SK-N-SH (cell line): ENCODE data around the gene SLC35E2B. TPM values are rescaled to one million over a fixed set of nuclear protein-coding genes. Genes with fewer than 3 reads are reported as not detected.
"Not testable (repeated sequence)": the region's sequence is repeated elsewhere in the genome, so short reads cannot be mapped to it uniquely, and the experiment has no call there.

Source experiments
- CTCF ChIA-PET: fragments of 300-600, 350-600 bp; formaldehyde crosslinking; extraction: SDS; loops from one replicate; lab custom pipeline; 2021; lab: Yijun Ruan, JAX
- POLR2A ChIA-PET: fragments of 350-600 bp; sonication (Branson Sonifier 250); formaldehyde crosslinking; extraction: SDS; loops from one replicate; lab custom pipeline; 2020; ENCODE audit warnings: antibody characterized with exemption, inconsistent platforms; lab: Yijun Ruan, JAX
- DNase-seq: peaks from one replicate; pipeline ENCODE4 v3.0.0; 2012
- H2AFZ ChIP-seq: fragments of 200-600 bp; sonication (generic); 2 replicates; pipeline ENCODE4 v1.8.1; 2016; ENCODE audit warnings: antibody characterized with exemption, mild to moderate bottlenecking, low read depth
- H3F3A ChIP-seq: fragments of 200-600 bp; sonication (generic); replicated peaks from 2 replicates; pipeline ENCODE3; 2016; ENCODE audit warnings: antibody characterized with exemption, mild to moderate bottlenecking; ENCODE audit not compliant: insufficient read depth
- H3K27ac ChIP-seq, 2 experiments: fragments of 200-500 bp in 1 of 2; fragments of 200-600 bp in 1 of 2; sonication (Bioruptor generic) in 1 of 2; sonication (generic), shearing (Covaris generic) in 1 of 2; 2 replicates each; pipeline versions ENCODE4 v1.5.1 to v1.6.1; 2014 to 2016; ENCODE audit warnings: low read depth in 2 of 2, inconsistent platforms in 1 of 2, low read length in 1 of 2, mild to moderate bottlenecking in 1 of 2, mixed read lengths in 1 of 2
- H3K27me3 ChIP-seq: fragments of 200-600 bp; sonication (generic), shearing (Covaris generic); 2 replicates; pipeline ENCODE4 v1.6.1; 2016; ENCODE audit warnings: mixed run types; ENCODE audit not compliant: insufficient read depth
- H3K36me3 ChIP-seq, 2 experiments: fragments of 200-500 bp in 1 of 2; fragments of 200-600 bp in 1 of 2; sonication (Bioruptor generic) in 1 of 2; sonication (generic) in 1 of 2; replicated peaks in 1 of 2; 2 replicates each; pipeline versions ENCODE3 to v1.5.1; 2014 to 2016; ENCODE audit warnings: low read length in 1 of 2, mild to moderate bottlenecking in 1 of 2; ENCODE audit not compliant: insufficient read depth in 2 of 2, control insufficient read depth in 1 of 2
- H3K4me1 ChIP-seq, 2 experiments: fragments of 200-500 bp in 1 of 2; fragments of 200-600 bp in 1 of 2; sonication (Bioruptor generic) in 1 of 2; sonication (generic), shearing (Covaris generic) in 1 of 2; 2 replicates each; pipeline versions ENCODE4 v1.5.1 to v1.6.1; 2014 to 2016; ENCODE audit warnings: low read depth in 1 of 2, low read length in 1 of 2, mixed run types in 1 of 2; ENCODE audit not compliant: insufficient read depth in 2 of 2, control insufficient read depth in 1 of 2
- H3K4me2 ChIP-seq: fragments of 200-600 bp; sonication (generic), shearing (Covaris generic); 2 replicates; pipeline ENCODE4 v1.6.1; 2017; ENCODE audit warnings: mixed run types
- H3K4me3 ChIP-seq, 2 experiments: fragments of 200-500 bp in 1 of 2; fragments of 200-600 bp in 1 of 2; sonication (Bioruptor generic) in 1 of 2; sonication (generic), shearing (Covaris generic) in 1 of 2; 2 replicates each; pipeline versions ENCODE4 v1.5.1 to v1.8.1; 2014 to 2016; ENCODE audit warnings: low read depth in 2 of 2, inconsistent platforms in 1 of 2, low read length in 1 of 2, mild to moderate bottlenecking in 1 of 2, mixed read lengths in 1 of 2, moderate library complexity in 1 of 2
- H3K79me2 ChIP-seq: fragments of 200-600 bp; sonication (generic); 2 replicates; pipeline ENCODE4 v1.8.1; 2017; ENCODE audit warnings: mild to moderate bottlenecking; ENCODE audit not compliant: insufficient read depth
- H3K9ac ChIP-seq: fragments of 200-600 bp; sonication (generic); 2 replicates; pipeline ENCODE4 v1.6.1; 2017; ENCODE audit warnings: mixed run types
- H3K9me2 ChIP-seq: fragments of 200-600 bp; sonication (generic); 2 replicates; pipeline ENCODE4 v1.6.1; 2017; ENCODE audit warnings: mixed run types
- H3K9me3 ChIP-seq: fragments of 200-600 bp; sonication (generic); 2 replicates; pipeline ENCODE4 v1.6.1; 2017; ENCODE audit warnings: mixed run types, mild to moderate bottlenecking, moderate library complexity
- H4K20me1 ChIP-seq: fragments of 200-600 bp; sonication (generic); 2 replicates; pipeline ENCODE4 v1.6.1; 2017; ENCODE audit warnings: mild to moderate bottlenecking, mixed run types; ENCODE audit not compliant: insufficient read depth
- CHD2 ChIP-seq: fragments of 150-350 bp; IDR thresholded peaks from 2 replicates; pipeline ENCODE4 v1.6.1; 2018; ENCODE audit warnings: low read length; ENCODE audit not compliant: partially characterized antibody
- FOXJ3 ChIP-seq: sonication (generic); formaldehyde crosslinking; IDR thresholded peaks from 2 replicates; pipeline ENCODE4 v1.5.1; 2020; ENCODE audit warnings: mild to moderate bottlenecking, missing genetic modification reagents
- FOXM1 ChIP-seq: IDR thresholded peaks from 2 replicates; pipeline ENCODE4 v1.4.0; 2012; ENCODE audit warnings: low read depth, mild to moderate bottlenecking
- MEF2A ChIP-seq: IDR thresholded peaks from 2 replicates; pipeline ENCODE4 v1.4.0; 2012; ENCODE audit warnings: low read depth, borderline replicate concordance
- MXI1 ChIP-seq: IDR thresholded peaks from 2 replicates; pipeline ENCODE4 v1.6.1; 2012; ENCODE audit warnings: mild to moderate bottlenecking, low read depth, low read length, improper control_type of control experiment
- SMC3 ChIP-seq: IDR thresholded peaks from 2 replicates; pipeline ENCODE4 v1.6.1; 2012; ENCODE audit warnings: low read depth, low read length, improper control_type of control experiment
- TEAD4 ChIP-seq: IDR thresholded peaks from 2 replicates; pipeline ENCODE4 v1.4.0; 2012; ENCODE audit warnings: mild to moderate bottlenecking, borderline replicate concordance; ENCODE audit not compliant: insufficient read depth
- WGBS: methylation state at CpG from one replicate; pipeline ENCODE4 v1.1.6; 2017; ENCODE audit warnings: low lambda C conversion rate; 5-methylcytosine and 5-hydroxymethylcytosine counted together
- polyA plus RNA-seq, 3 experiments: library from polyadenylated mRNA; depleted of rRNA; stranded (reverse); fragments of >200 nt; gene quantifications; 2 replicates each; pipeline ENCODE4 v1.2.3, GENCODE V29; 2012
- TF ChIP-seq, protein P1 (sequence below): IDR thresholded peaks from 2 replicates; pipeline ENCODE4 v1.6.1; 2012; ENCODE audit warnings: mild to moderate bottlenecking, low read depth, low read length, moderate library complexity

The SLC35E2B gene
- polyA plus RNA-seq, 1 of the 3 experiments (the other 2 are of a cell fraction), result 20.5 TPM

- DNase-seq, result peak; percentile 14
- Histone ChIP-seq H3K9me3 (no peaks in the 10 kb centered on the region), H4K20me1 (no peaks in the 10 kb centered on the region), H3K4me1 (no peaks in the 10 kb centered on the region; a peak in 1 of 4 replicates), H3K27me3 (no peaks in the 10 kb centered on the region), H3K9me2 (no peaks in the 10 kb centered on the region), H3K27ac (no peak overlapping the region), H3K4me3 (no peak overlapping the region), H3F3A (peaks cover 5% of the 10 kb centered on the region), H3K9ac (no peak overlapping the region), H3K36me3 (peaks cover 0 to 28% of the 10 kb centered on the region in 2 experiments), H3K79me2 (no peaks in the 10 kb centered on the region), H2AFZ (no peak overlapping the region), H3K4me2 (no peak overlapping the region)
- TF ChIP-seq MXI1 (no peak), CHD2 (no peak), MEF2A (no peak), FOXM1 (no peak), SMC3 (no peak), TEAD4 (no peak), FOXJ3 (CRISPR knock-in tag) (no peak)
- TF ChIP-seq, protein P1, sequence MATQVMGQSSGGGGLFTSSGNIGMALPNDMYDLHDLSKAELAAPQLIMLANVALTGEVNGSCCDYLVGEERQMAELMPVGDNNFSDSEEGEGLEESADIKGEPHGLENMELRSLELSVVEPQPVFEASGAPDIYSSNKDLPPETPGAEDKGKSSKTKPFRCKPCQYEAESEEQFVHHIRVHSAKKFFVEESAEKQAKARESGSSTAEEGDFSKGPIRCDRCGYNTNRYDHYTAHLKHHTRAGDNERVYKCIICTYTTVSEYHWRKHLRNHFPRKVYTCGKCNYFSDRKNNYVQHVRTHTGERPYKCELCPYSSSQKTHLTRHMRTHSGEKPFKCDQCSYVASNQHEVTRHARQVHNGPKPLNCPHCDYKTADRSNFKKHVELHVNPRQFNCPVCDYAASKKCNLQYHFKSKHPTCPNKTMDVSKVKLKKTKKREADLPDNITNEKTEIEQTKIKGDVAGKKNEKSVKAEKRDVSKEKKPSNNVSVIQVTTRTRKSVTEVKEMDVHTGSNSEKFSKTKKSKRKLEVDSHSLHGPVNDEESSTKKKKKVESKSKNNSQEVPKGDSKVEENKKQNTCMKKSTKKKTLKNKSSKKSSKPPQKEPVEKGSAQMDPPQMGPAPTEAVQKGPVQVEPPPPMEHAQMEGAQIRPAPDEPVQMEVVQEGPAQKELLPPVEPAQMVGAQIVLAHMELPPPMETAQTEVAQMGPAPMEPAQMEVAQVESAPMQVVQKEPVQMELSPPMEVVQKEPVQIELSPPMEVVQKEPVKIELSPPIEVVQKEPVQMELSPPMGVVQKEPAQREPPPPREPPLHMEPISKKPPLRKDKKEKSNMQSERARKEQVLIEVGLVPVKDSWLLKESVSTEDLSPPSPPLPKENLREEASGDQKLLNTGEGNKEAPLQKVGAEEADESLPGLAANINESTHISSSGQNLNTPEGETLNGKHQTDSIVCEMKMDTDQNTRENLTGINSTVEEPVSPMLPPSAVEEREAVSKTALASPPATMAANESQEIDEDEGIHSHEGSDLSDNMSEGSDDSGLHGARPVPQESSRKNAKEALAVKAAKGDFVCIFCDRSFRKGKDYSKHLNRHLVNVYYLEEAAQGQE, result no peak
- POLR2A ChIA-PET, result no interaction called here
- WGBS, result 99% methylated on average over 13 of the region's 27 CpGs
- CTCF ChIA-PET, result interaction anchor here (1.1 to 1.6 kb wide), 6 partner anchors 9 to 379 kb away, joined by 3 to 7 read pairs (median 6); no protein-coding TSS in a partner anchor
Observed at GRCh38 chr1:1664941-1665814, 27.4 kb downstream of the SLC35E2B start.

- peaks cover 0 to 23% of the 10 kb centered on the region in 2 experiments for H3K36me3 ChIP-seq
- H3K9me2 ChIP-seq, H4K20me1 ChIP-seq, H3F3A ChIP-seq, H3K4me2 ChIP-seq, H3K4me1 ChIP-seq, H3K27me3 ChIP-seq, H3K27ac ChIP-seq, H3K79me2 ChIP-seq, H3K9ac ChIP-seq, H2AFZ ChIP-seq, H3K4me3 ChIP-seq, DNase-seq, POLR2A ChIA-PET, CTCF ChIA-PET, H3K9me3 ChIP-seq: not testable (repeated sequence)
- WGBS, result 57% methylated on average over 2 of the region's 11 CpGs
Observed at GRCh38 chr1:1664318-1664717, 28.3 kb downstream of the SLC35E2B start.

GRCh38 chr1:1662830-1663560, 29.6 kb downstream of the SLC35E2B start:
- not testable (repeated sequence) for H3K9ac ChIP-seq

GRCh38 chr1:1662392-1662791, 30.2 kb downstream of the SLC35E2B start:
- H3F3A ChIP-seq, H2AFZ ChIP-seq, H3K9me3 ChIP-seq, H3K9me2 ChIP-seq, H4K20me1 ChIP-seq, H3K9ac ChIP-seq, H3K4me2 ChIP-seq, H3K27me3 ChIP-seq, DNase-seq, H3K4me1 ChIP-seq, H3K4me3 ChIP-seq, H3K79me2 ChIP-seq, CTCF ChIA-PET, POLR2A ChIA-PET: not testable (repeated sequence)
- Histone ChIP-seq H3K27ac (peak overlapping the region in 1 of 2 experiments; percentile 41; a peak in 1 of 4 replicates), H3K36me3 (peaks cover 0 to 19% of the 10 kb centered on the region in 2 experiments)
- WGBS, result 64% methylated on average over 4 of the region's 9 CpGs

More at GRCh38 chr1:1662830-1663560, 29.6 kb downstream of the SLC35E2B start:
- CTCF ChIA-PET, H3K79me2 ChIP-seq, H3K9me3 ChIP-seq, H3K4me1 ChIP-seq, POLR2A ChIA-PET, H3K27me3 ChIP-seq, DNase-seq, H3K9me2 ChIP-seq, H3K4me2 ChIP-seq, H4K20me1 ChIP-seq, H3F3A ChIP-seq, H3K4me3 ChIP-seq, H2AFZ ChIP-seq: not testable (repeated sequence)
- peaks cover 0 to 22% of the 10 kb centered on the region in 2 experiments for H3K36me3 ChIP-seq
- WGBS, result 78% methylated on average over 14 of the region's 15 CpGs
- peak overlapping the region in 1 of 2 experiments; percentile 41; a peak in 1 of 4 replicates for H3K27ac ChIP-seq
